Endodermal cell (in vitro differentiated cells): ENCODE measurements around the gene MYL12A. TPM values are rescaled to one million over a fixed set of nuclear protein-coding genes. Genes with fewer than 3 reads are reported as not detected.
"Not testable (repeated sequence)": the region's sequence is repeated elsewhere in the genome, so short reads cannot be mapped to it uniquely, and the experiment has no call there.

Source experiments
- DNase-seq: peaks from one replicate; pipeline ENCODE4 v3.0.0-alpha.2; 2017
- H3K27ac ChIP-seq: 2 replicates; pipeline ENCODE4 v1.5.1; 2013; ENCODE audit warnings: mild to moderate bottlenecking, low read depth, low read length, moderate library complexity
- H3K27me3 ChIP-seq: 2 replicates; pipeline ENCODE4 v1.6.1; 2013; ENCODE audit warnings: mild to moderate bottlenecking, low read length, moderate library complexity; ENCODE audit not compliant: insufficient read depth, control insufficient read depth, poor library complexity, severe bottlenecking
- H3K36me3 ChIP-seq: 2 replicates; pipeline ENCODE4 v1.7.0; 2013; ENCODE audit warnings: mild to moderate bottlenecking, low read length, moderate library complexity; ENCODE audit not compliant: control insufficient read depth, insufficient read depth
- H3K4me1 ChIP-seq: one replicate; pipeline ENCODE4 v1.7.0; 2013; ENCODE audit warnings: low read length; ENCODE audit not compliant: control insufficient read depth, insufficient read depth
- H3K4me3 ChIP-seq: 2 replicates; pipeline ENCODE4 v1.5.1; 2013; ENCODE audit warnings: mild to moderate bottlenecking, low read length, moderate library complexity
- H3K9ac ChIP-seq: 2 replicates; pipeline ENCODE4 v1.6.1; 2013; ENCODE audit warnings: mild to moderate bottlenecking, low read length, moderate library complexity; ENCODE audit not compliant: poor library complexity, severe bottlenecking; ENCODE audit errors: extremely low read depth
- H3K9me3 ChIP-seq: 2 replicates; pipeline ENCODE4 v1.6.1; 2013; ENCODE audit warnings: mild to moderate bottlenecking, low read length, moderate library complexity; ENCODE audit not compliant: control insufficient read depth
- H3K27ac Mint-ChIP-seq: 2 replicates; pipeline ENCODE4 v1.8.0; 2020; ENCODE audit warnings: mixed read lengths
- H3K27me3 Mint-ChIP-seq: 2 replicates; pipeline ENCODE4 v1.8.0; 2021; ENCODE audit warnings: mild to moderate bottlenecking, mixed read lengths; ENCODE audit not compliant: insufficient read depth
- H3K36me3 Mint-ChIP-seq: 2 replicates; pipeline ENCODE4 v1.8.0; 2020; ENCODE audit warnings: low read depth, mixed read lengths
- H3K4me1 Mint-ChIP-seq: 2 replicates; pipeline ENCODE4 v1.8.0; 2020; ENCODE audit warnings: mixed read lengths
- H3K4me3 Mint-ChIP-seq: 2 replicates; pipeline ENCODE4 v1.8.0; 2020; ENCODE audit warnings: mild to moderate bottlenecking, moderate library complexity, mixed read lengths
- H3K9me3 Mint-ChIP-seq: 2 replicates; pipeline ENCODE4 v1.8.0; 2020; ENCODE audit warnings: mild to moderate bottlenecking, mixed read lengths
- CTCF ChIP-seq: fragments of 200-600 bp; sonication (generic); conservative IDR thresholded peaks from 2 replicates; pipeline ENCODE4 v1.5.0; 2021; ENCODE audit warnings: antibody characterized with exemption, mild to moderate bottlenecking
- WGBS, 2 experiments: methylation state at CpG; one replicate each; pipeline versions ENCODE4 v1.1.5 to v1.1.7; 2013; ENCODE audit warnings: missing lambda C conversion rate in 2 of 2, mixed read lengths in 1 of 2; ENCODE audit not compliant: insufficient coverage in 1 of 2, insufficient read length in 1 of 2; 5-methylcytosine and 5-hydroxymethylcytosine counted together
- long read RNA-seq, 4 experiments: library from polyadenylated mRNA in 2 of 4; library from RNA in 1 of 4; library from capped mRNA in 1 of 4; stranded (forward) in 3 of 4; unstranded in 1 of 4; transcript quantifications; one replicate each; pipeline ENCODE4 v2.0.0, GENCODE V29; 2020 to 2021; ENCODE audit warnings: inconsistent platforms in 1 of 4
- polyA plus RNA-seq, 2 experiments: library from polyadenylated mRNA; stranded (reverse); fragments of 50-300 nt; gene quantifications; one replicate each; pipeline ENCODE4 v1.2.3, GENCODE V29; 2013
- total RNA-seq, 2 donors: library from RNA; stranded (reverse); fragmentation: NEBNext Ultra II Directional in 1 of 2; extraction: Animal tissue kit (Norgen Biotek cat#: 25700) in 1 of 2; gene quantifications; 2 replicates in 1 of 2; 3 replicates in 1 of 2; pipeline ENCODE4 v1.2.1, GENCODE V29; 2021

The MYL12A gene
- 100 to 1,000 TPM; 267 to 271 TPM for total RNA-seq
- polyA plus RNA-seq (2013, experiment 1 of 2), result 246 TPM
- polyA plus RNA-seq (2013, experiment 2 of 2), result 268 TPM
- long read RNA-seq, experiment 1, transcript MYL12A-201 (4 exons, 1,229 nt), result major isoform, 163 of 202 reads
- long read RNA-seq, experiment 1, partial matches to known transcripts, result 29 of 202 reads
- long read RNA-seq, experiment 1, other reads (novel, unspliced or antisense), result 4 of 202 reads
- long read RNA-seq, experiment 2, transcript MYL12A-207 (4 exons, 947 nt), result minor isoform, 7 of 292 reads
- long read RNA-seq, experiment 2, transcript MYL12A-201 (4 exons, 1,229 nt), result major isoform, 272 of 292 reads
- long read RNA-seq, experiment 2, partial matches to known transcripts, result 4 of 292 reads
- long read RNA-seq, experiment 2, other reads (novel, unspliced or antisense), result 7 of 292 reads
- long read RNA-seq, experiment 3, transcript MYL12A-212 (1 exons, 738 nt), result minor isoform, 13 of 314 reads
- long read RNA-seq, experiment 3, transcript MYL12A-207 (4 exons, 947 nt), result minor isoform, 5 of 314 reads
- long read RNA-seq, experiment 3, transcript MYL12A-201 (4 exons, 1,229 nt), result major isoform, 281 of 314 reads
- long read RNA-seq, experiment 3, partial matches to known transcripts, result 4 of 314 reads
- long read RNA-seq, experiment 3, other reads (novel, unspliced or antisense), result 8 of 314 reads
- long read RNA-seq, experiment 4, transcript MYL12A-207 (4 exons, 947 nt), result minor isoform, 12 of 807 reads
- long read RNA-seq, experiment 4, transcript MYL12A-201 (4 exons, 1,229 nt), result major isoform, 785 of 807 reads
- long read RNA-seq, experiment 4, partial matches to known transcripts, result 3 of 807 reads
- long read RNA-seq, experiment 4, other reads (novel, unspliced or antisense), result 1 of 807 reads

GRCh38 chr18:3247240-3248061, at the start of gene MYL12A:
TSS of gene MYL12A (plus strand) at chr18:3247801. CDS start at chr18:3253248, 5,447 bp downstream.
- 1% methylated on average over 38 to 65 of the region's 65 CpGs for WGBS, 2 experiments
- H3K36me3 ChIP-seq, result peaks cover 19% of the 10 kb centered on the region
- Mint-ChIP-seq H3K36me3 (peaks cover 6% of the 10 kb centered on the region), H3K27ac (peak within 1 kb of the TSS; percentile 100), H3K27me3 (no peaks in the 10 kb centered on the region), H3K4me3 (peak within 1 kb of the TSS; percentile 95), H3K9me3 (peaks cover 4% of the 10 kb centered on the region), H3K4me1 (peaks cover 30% of the 10 kb centered on the region)
- TF ChIP-seq CTCF, result no peak
- peak within 1 kb of the TSS; percentile 98 for H3K9ac ChIP-seq
- peaks cover 8% of the 10 kb centered on the region for H3K9me3 ChIP-seq
- peak within 1 kb of the TSS; percentile 100 for H3K4me3 ChIP-seq
- no peaks in the 10 kb centered on the region for H3K27me3 ChIP-seq
- H3K27ac ChIP-seq, result peak within 1 kb of the TSS; percentile 98
- DNase-seq, result peak; percentile 99
- no peaks in the 10 kb centered on the region for H3K4me1 ChIP-seq

DNA sequence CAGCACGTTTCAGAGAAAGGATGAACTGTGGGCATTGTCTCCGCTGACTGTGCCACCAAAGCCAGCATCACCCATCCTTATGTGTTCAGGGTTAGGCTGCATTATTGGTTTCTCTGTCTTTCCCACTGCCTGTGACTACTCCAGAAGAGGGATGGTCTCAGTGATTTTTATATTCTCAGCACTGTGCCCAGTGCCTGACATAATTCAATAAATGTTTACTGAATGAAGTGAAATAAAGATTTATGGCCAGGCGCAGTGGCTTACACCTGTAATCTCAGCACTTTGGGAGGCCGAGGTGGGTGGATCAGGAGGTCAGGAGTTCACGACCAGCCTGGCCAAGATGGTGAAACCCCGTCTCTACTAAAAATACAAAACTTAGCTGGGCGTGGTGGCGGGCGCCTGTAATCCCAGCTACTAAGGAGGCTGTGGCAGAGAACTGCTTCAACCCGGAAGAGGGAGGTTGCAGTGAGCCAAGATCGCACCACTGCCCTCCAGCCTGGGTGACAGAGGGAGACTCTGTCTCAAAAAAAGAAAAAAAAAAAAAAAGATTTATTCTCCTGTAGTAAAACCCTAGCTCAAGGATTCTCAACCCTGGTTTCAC, 49.2 kb upstream of the MYL12A start:
- not testable (repeated sequence) for H3K27me3 Mint-ChIP-seq, H3K27me3 ChIP-seq, H3K27ac ChIP-seq, H3K4me1 Mint-ChIP-seq, DNase-seq, H3K4me3 Mint-ChIP-seq, H3K9me3 Mint-ChIP-seq, H3K9me3 ChIP-seq, H3K9ac ChIP-seq, H3K36me3 ChIP-seq, H3K4me3 ChIP-seq, H3K36me3 Mint-ChIP-seq, H3K27ac Mint-ChIP-seq, H3K4me1 ChIP-seq
- WGBS, 2 experiments, result 93 to 97% methylated on average over 7 to 11 of the region's 11 CpGs

DNA sequence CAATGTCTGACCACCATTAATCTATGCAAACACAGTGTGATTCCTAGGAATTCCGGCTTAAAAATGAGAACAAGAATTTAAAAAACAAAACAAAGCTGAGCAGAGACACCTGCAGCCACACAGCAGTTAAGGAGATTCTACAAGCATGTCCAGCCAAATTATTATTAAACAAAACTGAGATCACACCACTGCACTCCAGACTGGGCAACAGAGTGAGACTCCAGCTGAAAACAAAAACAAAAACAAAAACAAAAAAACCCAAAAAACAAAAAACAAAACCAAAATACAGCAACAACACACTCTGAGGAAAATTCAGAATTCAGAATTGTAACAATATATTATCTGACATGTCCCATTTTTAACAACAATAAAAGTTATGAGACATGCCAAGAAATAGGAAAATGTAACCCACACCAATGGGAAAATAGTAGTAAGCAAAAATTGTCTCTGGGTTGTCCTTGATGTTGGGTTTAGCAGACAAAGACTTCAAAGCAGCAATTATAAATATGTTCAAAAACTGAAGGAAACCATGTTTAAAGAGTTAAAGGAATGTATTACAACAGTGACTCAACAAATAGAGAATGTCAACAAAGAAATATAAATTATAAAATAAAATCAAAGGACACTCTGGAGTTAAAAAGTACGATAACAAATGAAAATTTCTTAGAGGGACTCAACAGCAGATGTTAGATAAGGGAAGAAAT, 47.5 kb upstream of the MYL12A start:
- no peak for DNase-seq
- Mint-ChIP-seq H3K4me1 (no peaks in the 10 kb centered on the region), H3K36me3 (no peaks in the 10 kb centered on the region), H3K9me3 (peaks cover 10% of the 10 kb centered on the region), H3K27ac (no peak overlapping the region), H3K27me3 (no peaks in the 10 kb centered on the region), H3K4me3 (no peak overlapping the region)
- Histone ChIP-seq H3K4me1 (no peaks in the 10 kb centered on the region), H3K9me3 (peaks cover 9% of the 10 kb centered on the region), H3K9ac (no peak overlapping the region), H3K36me3 (no peaks in the 10 kb centered on the region), H3K27ac (no peak overlapping the region), H3K4me3 (no peak overlapping the region), H3K27me3 (no peaks in the 10 kb centered on the region)
- no peak for TF ChIP-seq CTCF
- 93% methylated on average over 2 of the region's 2 CpGs; no CpG with 5 or more reads in 1 of the 2 experiments for WGBS, 2 experiments
